ENCODE data around the gene LEKR1.

LEKR1 gene

GRCh38 chr3:157079676-157080369, 253.7 kb downstream of the LEKR1 start:
- H3K9me3 ChIP-seq (replicated peaks in 1 of 2; ENCODE audit: control insufficient read depth in 2 of 2, insufficient read depth in 1 of 2, low read depth in 1 of 2, low read length in 2 of 2), result no peaks in the 10 kb centered on the region
- H3K4me3 ChIP-seq (ENCODE audit: low read length in 2 of 2), result no peak overlapping the region
- H3K36me3 ChIP-seq (replicated peaks in 1 of 2; ENCODE audit: control insufficient read depth in 2 of 2, insufficient read depth in 2 of 2, low read length in 2 of 2), result no peaks in the 10 kb centered on the region
- no peak overlapping the region for H2BK120ac ChIP-seq (ENCODE audit: low read depth, low read length)
- H3K27ac ChIP-seq (replicated peaks; ENCODE audit: low read length), result no peak overlapping the region
- H3K14ac ChIP-seq (ENCODE audit: low read length), result no peak overlapping the region
- H2AK5ac ChIP-seq (ENCODE audit: low read depth, low read length), result no peak overlapping the region
- peaks cover 0 to 12% (median 4%) of the 10 kb centered on the region in 3 experiments for H3K27me3 ChIP-seq (ENCODE audit: control insufficient read depth in 3 of 3, insufficient read depth in 3 of 3, low read depth in 1 of 3, low read length in 3 of 3)
- H4K91ac ChIP-seq (ENCODE audit: low read depth, low read length, poor library complexity), result no peak overlapping the region
- no peak overlapping the region for H3K23ac ChIP-seq (ENCODE audit: low read depth, low read length, poor library complexity)
- peaks cover 11 to 25% of the 10 kb centered on the region in 2 donors for H3K4me1 ChIP-seq (ENCODE audit: control insufficient read depth in 2 of 2, insufficient read depth in 1 of 2, low read depth in 1 of 2, low read length in 2 of 2)
- H3K9ac ChIP-seq (ENCODE audit: low read depth, low read length, poor library complexity), result no peak overlapping the region
- DNase-seq (ENCODE audit: low spot score), result peak; percentile 57
- no peak overlapping the region for H2BK12ac ChIP-seq (ENCODE audit: low read length)
- H2BK15ac ChIP-seq (ENCODE audit: low read length), result no peak overlapping the region
- no CpG with 5 or more reads among the region's 11 CpGs for WGBS, 2 donors (ENCODE audit: extremely low coverage in 2 of 2, insufficient read length in 2 of 2, insufficient replicate concordance in 1 of 2)
- H2BK5ac ChIP-seq (ENCODE audit: low read length), result no peak overlapping the region
- no peak overlapping the region for H4K8ac ChIP-seq (ENCODE audit: low read depth, low read length)
- H2AFZ ChIP-seq (ENCODE audit: low read length), result no peak overlapping the region
- no peaks in the 10 kb centered on the region for H3K79me1 ChIP-seq (ENCODE audit: low read depth, low read length)
- peak overlapping the region; percentile 15 for H3K4me2 ChIP-seq (ENCODE audit: insufficient read depth, low read length, poor library complexity, severe bottlenecking)
- no peak overlapping the region for H3K18ac ChIP-seq (ENCODE audit: low read length)
- no peak overlapping the region for H3K4ac ChIP-seq (ENCODE audit: low read length)

- Histone ChIP-seq H3K4me1 (ENCODE audit: control insufficient read depth in 2 of 2, insufficient read depth in 1 of 2, low read depth in 1 of 2, low read length in 2 of 2) (peaks cover 11 to 17% of the 10 kb centered on the region in 2 donors), H3K4me3 (ENCODE audit: low read length in 2 of 2) (no peak overlapping the region), H2BK12ac (ENCODE audit: low read length) (no peak overlapping the region), H3K9me3 (replicated peaks in 1 of 2; ENCODE audit: control insufficient read depth in 2 of 2, insufficient read depth in 1 of 2, low read depth in 1 of 2, low read length in 2 of 2) (no peaks in the 10 kb centered on the region), H3K4ac (ENCODE audit: low read length) (no peak overlapping the region), H2AK5ac (ENCODE audit: low read depth, low read length) (no peak overlapping the region), H4K8ac (ENCODE audit: low read depth, low read length) (no peak overlapping the region), H3K27me3 (ENCODE audit: control insufficient read depth in 3 of 3, insufficient read depth in 3 of 3, low read depth in 1 of 3, low read length in 3 of 3) (peaks cover 0 to 7% (median 4%) of the 10 kb centered on the region in 3 experiments), H2BK15ac (ENCODE audit: low read length) (no peak overlapping the region), H3K14ac (ENCODE audit: low read length) (no peak overlapping the region), H2BK120ac (ENCODE audit: low read depth, low read length) (no peak overlapping the region), H3K9ac (ENCODE audit: low read depth, low read length, poor library complexity) (no peak overlapping the region), H3K23ac (ENCODE audit: low read depth, low read length, poor library complexity) (no peak overlapping the region), H3K79me1 (ENCODE audit: low read depth, low read length) (no peaks in the 10 kb centered on the region), H2BK5ac (ENCODE audit: low read length) (no peak overlapping the region), H2AFZ (ENCODE audit: low read length) (peak overlapping the region; percentile 35), H4K91ac (ENCODE audit: low read depth, low read length, poor library complexity) (no peak overlapping the region), H3K27ac (replicated peaks; ENCODE audit: low read length) (no peak overlapping the region), H3K4me2 (ENCODE audit: insufficient read depth, low read length, poor library complexity, severe bottlenecking) (peak overlapping the region; percentile 35), H3K18ac (ENCODE audit: low read length) (no peak overlapping the region), H3K36me3 (replicated peaks in 1 of 2; ENCODE audit: control insufficient read depth in 2 of 2, insufficient read depth in 2 of 2, low read length in 2 of 2) (no peaks in the 10 kb centered on the region)
- no CpG with 5 or more reads among the region's 15 CpGs for WGBS, 2 donors (ENCODE audit: extremely low coverage in 2 of 2, insufficient read length in 2 of 2, insufficient replicate concordance in 1 of 2)
- DNase-seq (ENCODE audit: low spot score), result peak; percentile 96
Observed at GRCh38 chr3:157081626-157082210, 255.6 kb downstream of the LEKR1 start.

- Histone ChIP-seq H3K36me3 (replicated peaks in 1 of 2; ENCODE audit: control insufficient read depth in 2 of 2, insufficient read depth in 2 of 2, low read length in 2 of 2) (no peaks in the 10 kb centered on the region), H2BK15ac (ENCODE audit: low read length) (peak overlapping the region; percentile 9), H3K4me3 (ENCODE audit: low read length in 2 of 2) (no peak overlapping the region), H3K27ac (replicated peaks; ENCODE audit: low read length) (no peak overlapping the region), H3K27me3 (ENCODE audit: control insufficient read depth in 3 of 3, insufficient read depth in 3 of 3, low read depth in 1 of 3, low read length in 3 of 3) (peaks cover 0 to 7% (median 4%) of the 10 kb centered on the region in 3 experiments), H3K4me1 (ENCODE audit: control insufficient read depth in 2 of 2, insufficient read depth in 1 of 2, low read depth in 1 of 2, low read length in 2 of 2) (peaks cover 7 to 20% of the 10 kb centered on the region in 2 donors), H3K79me1 (ENCODE audit: low read depth, low read length) (no peaks in the 10 kb centered on the region), H2BK120ac (ENCODE audit: low read depth, low read length) (no peak overlapping the region), H3K9ac (ENCODE audit: low read depth, low read length, poor library complexity) (no peak overlapping the region), H3K14ac (ENCODE audit: low read length) (no peak overlapping the region), H3K23ac (ENCODE audit: low read depth, low read length, poor library complexity) (no peak overlapping the region), H4K91ac (ENCODE audit: low read depth, low read length, poor library complexity) (no peak overlapping the region), H3K4ac (ENCODE audit: low read length) (no peak overlapping the region), H2AFZ (ENCODE audit: low read length) (peak overlapping the region; percentile 35), H2AK5ac (ENCODE audit: low read depth, low read length) (no peak overlapping the region), H4K8ac (ENCODE audit: low read depth, low read length) (no peak overlapping the region), H3K18ac (ENCODE audit: low read length) (no peak overlapping the region), H2BK12ac (ENCODE audit: low read length) (no peak overlapping the region), H2BK5ac (ENCODE audit: low read length) (no peak overlapping the region), H3K9me3 (replicated peaks in 1 of 2; ENCODE audit: control insufficient read depth in 2 of 2, insufficient read depth in 1 of 2, low read depth in 1 of 2, low read length in 2 of 2) (no peaks in the 10 kb centered on the region), H3K4me2 (ENCODE audit: insufficient read depth, low read length, poor library complexity, severe bottlenecking) (no peak overlapping the region)
- no peak for DNase-seq (ENCODE audit: low spot score)
- WGBS, 2 donors (ENCODE audit: extremely low coverage in 2 of 2, insufficient read length in 2 of 2, insufficient replicate concordance in 1 of 2), result no CpG with 5 or more reads among the region's 11 CpGs
Observed at GRCh38 chr3:157082305-157082982, 256.3 kb downstream of the LEKR1 start.

- peaks cover 0 to 4% (median 3%) of the 10 kb centered on the region in 3 experiments for H3K27me3 ChIP-seq (ENCODE audit: control insufficient read depth in 3 of 3, insufficient read depth in 3 of 3, low read depth in 1 of 3, low read length in 3 of 3)
- H3K18ac ChIP-seq (ENCODE audit: low read length), result no peak overlapping the region
- H3K4me1 ChIP-seq (ENCODE audit: control insufficient read depth in 2 of 2, insufficient read depth in 1 of 2, low read depth in 1 of 2, low read length in 2 of 2), result peaks cover 12 to 21% of the 10 kb centered on the region in 2 donors
- H2AK5ac ChIP-seq (ENCODE audit: low read depth, low read length), result no peak overlapping the region
- H3K4ac ChIP-seq (ENCODE audit: low read length), result no peak overlapping the region
- no peak overlapping the region for H3K27ac ChIP-seq (replicated peaks; ENCODE audit: low read length)
- no peak overlapping the region for H2BK5ac ChIP-seq (ENCODE audit: low read length)
- H3K9me3 ChIP-seq (replicated peaks in 1 of 2; ENCODE audit: control insufficient read depth in 2 of 2, insufficient read depth in 1 of 2, low read depth in 1 of 2, low read length in 2 of 2), result no peaks in the 10 kb centered on the region
- no peak for DNase-seq (ENCODE audit: low spot score)
- no peak overlapping the region for H4K8ac ChIP-seq (ENCODE audit: low read depth, low read length)
- no peak overlapping the region for H3K23ac ChIP-seq (ENCODE audit: low read depth, low read length, poor library complexity)
- no peak overlapping the region for H3K4me2 ChIP-seq (ENCODE audit: insufficient read depth, low read length, poor library complexity, severe bottlenecking)
- H2BK15ac ChIP-seq (ENCODE audit: low read length), result no peak overlapping the region
- no peak overlapping the region for H2BK120ac ChIP-seq (ENCODE audit: low read depth, low read length)
- H3K14ac ChIP-seq (ENCODE audit: low read length), result no peak overlapping the region
- H3K36me3 ChIP-seq (replicated peaks in 1 of 2; ENCODE audit: control insufficient read depth in 2 of 2, insufficient read depth in 2 of 2, low read length in 2 of 2), result no peaks in the 10 kb centered on the region
- no CpG with 5 or more reads among the region's 1 CpG for WGBS, 2 donors (ENCODE audit: extremely low coverage in 2 of 2, insufficient read length in 2 of 2, insufficient replicate concordance in 1 of 2)
- no peak overlapping the region for H2AFZ ChIP-seq (ENCODE audit: low read length)
- no peak overlapping the region for H3K9ac ChIP-seq (ENCODE audit: low read depth, low read length, poor library complexity)
- no peaks in the 10 kb centered on the region for H3K79me1 ChIP-seq (ENCODE audit: low read depth, low read length)
- no peak overlapping the region for H3K4me3 ChIP-seq (ENCODE audit: low read length in 2 of 2)
- H2BK12ac ChIP-seq (ENCODE audit: low read length), result no peak overlapping the region
- no peak overlapping the region for H4K91ac ChIP-seq (ENCODE audit: low read depth, low read length, poor library complexity)
Observed at GRCh38 chr3:157083824-157084223, 257.7 kb downstream of the LEKR1 start.
